ES-I3 (cell line): Measurements from ENCODE around the gene HIPK1.

ENCODE experiments used
- H3K36me3 ChIP-seq: 2 replicates; pipeline ENCODE4 v1.6.1; 2013; ENCODE audit warnings: mild to moderate bottlenecking, low read length, control low read depth, moderate library complexity; ENCODE audit not compliant: insufficient read depth
- H3K4me1 ChIP-seq: 2 replicates; pipeline ENCODE4 v1.6.1; 2013; ENCODE audit warnings: mild to moderate bottlenecking, control low read depth, low read length; ENCODE audit not compliant: insufficient read depth
- H3K9ac ChIP-seq: 2 replicates; pipeline ENCODE4 v1.6.1; 2013; ENCODE audit warnings: low read depth, mild to moderate bottlenecking, low read length, moderate library complexity
- H3K9me3 ChIP-seq: 2 replicates; pipeline ENCODE4 v1.6.1; 2013; ENCODE audit warnings: mild to moderate bottlenecking, low read length, moderate library complexity; ENCODE audit not compliant: control insufficient read depth, insufficient read depth

HIPK1 gene

DNA sequence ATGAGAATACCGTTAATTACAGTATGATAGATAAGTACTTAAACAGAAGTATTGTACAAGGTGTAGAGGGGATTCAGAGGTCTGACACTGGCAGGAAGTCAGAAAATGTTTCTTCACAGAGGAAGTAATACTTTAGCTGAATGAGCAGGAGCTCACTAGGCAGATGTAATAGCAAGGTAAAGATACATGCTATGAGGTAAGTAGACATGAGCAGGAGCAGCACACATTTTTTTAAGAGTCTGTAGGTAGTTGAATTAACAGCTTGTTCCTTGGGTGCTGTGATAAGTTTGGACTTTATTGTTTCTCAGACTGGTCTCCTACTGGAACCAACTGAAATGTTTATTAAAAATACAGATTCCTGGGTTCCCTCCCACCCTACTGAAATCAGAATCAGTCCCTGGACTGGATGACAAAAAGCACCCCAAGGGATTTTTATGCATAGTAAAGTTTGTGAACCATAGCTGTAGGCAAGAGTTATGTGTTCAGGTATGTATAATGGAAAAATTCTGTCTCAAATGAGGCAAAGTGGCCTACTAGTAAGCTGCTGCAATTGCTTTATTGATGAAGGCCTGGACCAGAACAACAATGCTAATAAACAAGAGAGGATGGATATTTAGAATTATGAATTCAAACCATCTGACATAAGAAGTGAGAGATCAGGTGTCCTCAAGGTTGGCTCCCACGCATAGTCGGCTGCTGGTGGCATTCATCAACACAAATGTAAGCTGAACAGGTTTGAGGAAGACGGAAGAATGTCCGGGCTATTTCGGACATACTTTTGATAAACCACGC is 25.4 kb upstream of the HIPK1 start:
- Histone ChIP-seq H3K36me3 (peaks cover 14% of the 10 kb centered on the region), H3K9ac (peak overlapping the region; percentile 84; the same call in 1 of the 2 replicates), H3K4me1 (peaks cover 3% of the 10 kb centered on the region), H3K9me3 (no peaks in the 10 kb centered on the region)

DNA sequence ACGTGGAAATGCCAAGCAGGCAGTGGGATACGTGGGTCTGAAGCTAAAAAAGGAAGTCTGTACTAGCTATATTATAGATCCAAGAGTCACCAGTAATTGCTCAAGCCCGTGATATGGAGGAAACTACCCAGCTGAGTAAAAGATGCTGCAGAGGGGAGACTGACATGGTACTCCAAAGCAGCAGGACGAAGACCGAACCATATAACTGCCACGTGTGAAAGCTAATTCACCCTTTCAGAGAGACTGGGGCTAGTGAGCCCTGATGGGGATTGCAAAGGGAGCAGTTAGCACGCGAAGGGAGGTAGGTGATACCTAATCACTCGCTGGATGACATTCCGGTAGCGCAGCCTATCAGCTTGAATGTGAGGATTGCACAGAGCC is 24.8 kb upstream of the HIPK1 start:
- Histone ChIP-seq H3K4me1 (peaks cover 3% of the 10 kb centered on the region), H3K9ac (peak overlapping the region; percentile 84), H3K9me3 (no peaks in the 10 kb centered on the region), H3K36me3 (peaks cover 14% of the 10 kb centered on the region)

DNA sequence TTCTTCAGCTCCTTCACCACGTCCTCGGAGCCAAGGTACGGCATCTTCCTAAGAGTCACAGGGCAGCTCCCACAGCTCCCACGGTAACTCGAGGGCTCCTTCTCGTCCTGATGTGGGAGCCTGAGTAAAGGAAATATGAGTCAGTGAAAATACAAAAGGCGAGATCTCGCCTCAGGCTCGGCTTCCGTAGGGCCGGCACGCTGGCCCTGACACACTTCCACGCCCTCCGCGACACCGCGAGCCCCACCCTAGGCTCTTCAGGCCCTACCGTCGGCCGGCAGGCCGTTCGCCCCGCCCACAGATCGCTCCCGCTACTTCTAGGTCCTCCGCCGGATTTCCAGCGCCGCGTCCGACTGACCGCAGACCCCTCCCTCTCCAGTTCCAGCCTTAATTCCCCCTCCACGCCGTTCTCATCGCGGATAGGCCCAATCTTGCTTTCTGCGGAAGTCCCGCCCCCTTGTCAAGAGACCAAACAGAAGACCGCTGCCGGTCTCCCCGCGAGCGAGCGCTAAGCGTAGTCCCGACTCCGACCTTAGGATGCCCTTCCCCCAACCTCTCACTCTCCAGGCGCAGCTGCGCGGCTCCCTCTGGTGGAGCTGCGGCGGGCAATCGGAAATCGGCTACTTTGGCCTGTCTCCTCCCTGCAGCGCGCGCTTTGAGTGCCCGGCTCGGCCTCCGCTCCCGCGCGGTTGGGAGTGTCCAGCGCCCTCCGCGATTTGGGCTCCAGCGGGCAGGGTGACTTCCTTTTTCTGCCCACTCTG is 24.3 kb upstream of the HIPK1 start, which contains the start of the genes AP4B1 and DCLRE1B:
Gene AP4B1, minus strand, starts transcription at position 126 of the 761 bp plus-strand sequence. Its CDS starts 82 bp downstream, at position 44.
Gene DCLRE1B, plus strand, starts transcription at position 653 of the 761 bp plus-strand sequence. CDS start 261 bp downstream, outside the sequence.
- Histone ChIP-seq H3K9me3 (no peaks in the 10 kb centered on the region), H3K4me1 (peaks cover 3% of the 10 kb centered on the region), H3K9ac (peak within 1 kb of the TSS; percentile 94), H3K36me3 (peaks cover 10% of the 10 kb centered on the region; the same call in 1 of the 2 replicates)

DNA sequence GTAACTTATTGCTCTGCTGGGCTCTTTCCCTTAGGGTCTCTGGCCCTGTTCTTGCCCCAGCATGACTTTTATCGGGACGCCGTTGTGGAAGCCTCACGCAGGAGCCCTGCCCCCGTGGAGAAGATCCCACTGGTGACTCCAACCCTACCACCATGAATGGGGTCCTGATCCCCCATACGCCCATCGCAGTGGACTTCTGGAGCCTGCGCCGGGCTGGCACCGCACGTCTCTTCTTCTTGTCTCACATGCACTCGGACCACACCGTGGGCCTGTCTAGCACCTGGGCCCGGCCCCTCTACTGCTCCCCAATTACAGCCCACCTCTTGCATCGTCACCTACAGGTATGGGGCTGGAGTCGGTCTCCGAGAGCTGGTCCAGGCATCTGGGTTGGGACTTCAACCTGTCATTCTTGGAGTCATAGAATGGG is 23.7 kb upstream of the HIPK1 start:
- H3K9me3 ChIP-seq = no peaks in the 10 kb centered on the region
- H3K36me3 ChIP-seq = peaks cover 5% of the 10 kb centered on the region; the same call in 1 of the 2 replicates
- H3K9ac ChIP-seq = peak overlapping the region; percentile 94
- H3K4me1 ChIP-seq = peaks cover 3% of the 10 kb centered on the region

DNA sequence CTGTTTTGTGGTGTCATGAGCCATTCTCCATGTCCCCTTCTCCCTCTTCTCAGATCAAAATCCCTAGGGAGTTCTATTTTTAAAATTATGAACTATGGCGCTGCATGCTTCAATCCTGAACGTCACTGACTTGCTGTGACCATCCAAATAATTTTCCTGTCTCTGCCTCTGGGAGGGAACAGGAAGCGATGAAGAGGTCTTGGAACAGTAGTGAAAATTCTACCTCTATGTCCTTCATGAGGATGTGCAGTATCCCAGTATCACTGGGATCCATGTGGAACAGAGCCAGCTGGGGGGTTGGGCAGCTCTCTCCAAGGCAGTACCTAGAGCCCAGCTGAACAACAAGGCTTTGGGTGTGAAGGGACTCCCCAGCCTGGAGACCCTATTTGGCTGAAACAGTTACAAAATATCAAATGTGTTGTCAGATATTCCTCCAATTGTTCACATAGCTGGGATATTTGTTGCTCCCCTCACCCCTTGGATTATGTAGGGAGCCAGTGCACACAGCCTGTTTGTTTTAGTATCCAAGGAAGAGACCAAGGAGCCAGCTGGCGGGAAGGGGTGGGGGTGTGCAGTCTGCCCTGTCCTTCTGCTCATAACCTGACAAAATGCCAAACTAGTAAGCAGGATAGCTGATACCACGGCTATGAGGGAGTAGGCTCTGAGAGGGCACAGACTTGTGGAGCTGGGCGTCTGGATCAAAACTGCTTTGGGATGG is 16.4 kb upstream of the HIPK1 start:
- H3K9me3 ChIP-seq = no peaks in the 10 kb centered on the region
- H3K36me3 ChIP-seq = peaks cover 12% of the 10 kb centered on the region
- no peaks in the 10 kb centered on the region for H3K4me1 ChIP-seq
- no peak overlapping the region for H3K9ac ChIP-seq

DNA sequence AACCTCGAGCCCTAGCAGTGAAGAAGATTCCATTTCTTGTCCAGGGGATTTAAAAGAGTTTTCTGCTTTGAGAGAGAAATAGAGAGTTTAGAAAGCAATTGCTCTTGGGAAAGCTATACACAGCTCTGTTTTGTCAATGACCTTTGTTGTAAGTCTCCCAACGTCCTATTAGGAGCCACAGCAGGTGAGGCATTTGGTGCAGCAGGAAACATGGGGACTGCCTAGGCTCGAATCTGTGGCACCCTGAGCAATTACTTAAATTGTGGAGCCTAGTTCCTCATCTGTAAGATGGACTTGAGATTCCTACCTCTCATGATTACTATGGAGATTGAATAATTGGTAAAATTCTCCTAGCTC is 15.8 kb upstream of the HIPK1 start:
- Histone ChIP-seq H3K9ac (no peak overlapping the region), H3K36me3 (peaks cover 7% of the 10 kb centered on the region), H3K4me1 (no peaks in the 10 kb centered on the region), H3K9me3 (no peaks in the 10 kb centered on the region)

DNA sequence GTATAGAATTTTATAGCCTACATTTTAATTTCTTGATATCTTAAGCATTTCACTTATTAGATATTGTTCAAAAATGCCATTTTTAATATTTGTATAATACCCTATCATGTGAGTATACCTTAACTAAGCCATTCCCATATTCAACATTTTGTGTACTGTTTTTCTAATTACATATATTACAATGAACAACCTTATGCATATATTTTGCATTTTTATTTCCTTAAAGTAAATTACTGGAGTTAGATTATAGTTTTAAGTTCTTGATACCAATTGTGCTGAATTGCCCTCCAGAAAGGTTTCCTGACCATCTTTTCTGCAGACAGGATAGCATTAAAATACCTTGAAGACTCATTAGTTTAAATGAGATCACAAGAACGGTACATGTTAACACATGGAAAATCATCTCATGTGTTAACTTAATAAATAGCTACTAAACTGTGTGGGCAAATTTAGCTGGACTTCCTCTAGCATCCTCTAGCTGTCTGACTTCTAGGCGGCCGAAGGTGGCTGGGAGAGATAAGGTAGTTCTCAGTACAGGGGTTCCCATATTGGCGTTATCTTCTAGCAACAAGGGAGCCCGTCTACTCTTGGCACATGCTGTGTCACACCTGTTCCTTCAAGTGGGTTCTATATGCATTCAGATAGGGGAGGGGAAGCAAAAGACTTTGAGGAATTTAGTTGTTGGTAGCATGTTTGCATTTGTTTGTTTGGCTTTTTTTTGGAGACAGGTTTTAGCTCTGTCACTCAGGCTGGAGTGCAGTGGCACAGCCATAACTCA is 15.0 kb upstream of the HIPK1 start:
- no peaks in the 10 kb centered on the region for H3K4me1 ChIP-seq
- H3K9ac ChIP-seq = no peak overlapping the region
- H3K9me3 ChIP-seq = no peaks in the 10 kb centered on the region
- peaks cover 6% of the 10 kb centered on the region for H3K36me3 ChIP-seq

DNA sequence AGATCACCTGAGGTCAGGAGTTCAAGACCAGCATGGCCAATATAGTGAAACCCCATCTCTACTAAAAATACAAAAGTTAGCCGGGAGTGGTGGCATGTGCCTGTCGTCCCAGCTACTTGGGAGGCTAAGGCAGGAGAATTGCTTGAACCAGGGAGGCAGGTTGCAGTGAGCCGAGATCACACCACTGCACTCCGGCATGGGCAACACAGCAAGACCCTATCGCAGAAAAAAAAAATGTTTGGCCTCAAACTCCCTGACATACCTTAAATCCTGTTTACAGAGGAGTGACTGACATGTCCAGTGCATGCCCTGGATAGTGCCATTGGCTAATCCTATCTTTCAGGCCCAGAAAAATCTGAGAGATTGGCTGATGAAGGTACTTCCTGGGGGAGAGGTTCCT is 12.2 kb upstream of the HIPK1 start:
- Histone ChIP-seq H3K9ac (no peak overlapping the region), H3K4me1 (no peaks in the 10 kb centered on the region), H3K36me3 (peaks cover 3% of the 10 kb centered on the region; the same call in 1 of the 2 replicates), H3K9me3 (no peaks in the 10 kb centered on the region)

DNA sequence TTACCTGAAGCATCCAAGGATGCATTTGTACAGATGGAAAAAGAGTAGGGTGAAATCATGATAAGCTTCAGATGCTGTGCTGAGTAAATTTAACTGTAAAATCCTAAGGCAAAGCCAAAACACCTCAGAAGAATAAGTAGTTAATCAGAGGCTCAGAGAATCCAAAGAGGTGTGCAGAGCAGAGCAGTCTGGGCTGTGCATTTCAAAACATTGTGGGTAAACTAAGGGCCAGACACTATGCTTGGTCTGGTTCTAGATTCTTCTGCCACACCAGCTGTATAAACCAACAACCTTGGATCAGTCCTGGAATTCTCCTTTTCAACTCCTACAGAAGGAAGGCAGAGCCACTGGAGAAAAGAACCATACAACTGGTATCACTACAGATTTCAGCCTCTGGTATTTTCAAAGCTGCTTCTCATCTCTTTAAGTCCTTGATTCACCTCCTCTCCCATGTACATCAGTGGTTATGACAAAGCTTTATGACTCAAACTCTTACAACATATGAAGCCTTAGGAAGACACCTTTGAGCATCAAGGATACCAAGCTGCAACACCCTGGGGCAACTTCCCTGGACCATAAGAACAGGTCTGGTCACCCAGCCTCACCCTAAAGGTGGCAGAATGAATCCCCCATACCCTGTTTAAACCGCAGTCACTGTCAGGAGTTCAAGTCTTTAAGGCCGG is 11.6 kb upstream of the HIPK1 start:
- no peaks in the 10 kb centered on the region for H3K9me3 ChIP-seq
- no peaks in the 10 kb centered on the region for H3K36me3 ChIP-seq
- H3K4me1 ChIP-seq = no peaks in the 10 kb centered on the region
- no peak overlapping the region for H3K9ac ChIP-seq

DNA sequence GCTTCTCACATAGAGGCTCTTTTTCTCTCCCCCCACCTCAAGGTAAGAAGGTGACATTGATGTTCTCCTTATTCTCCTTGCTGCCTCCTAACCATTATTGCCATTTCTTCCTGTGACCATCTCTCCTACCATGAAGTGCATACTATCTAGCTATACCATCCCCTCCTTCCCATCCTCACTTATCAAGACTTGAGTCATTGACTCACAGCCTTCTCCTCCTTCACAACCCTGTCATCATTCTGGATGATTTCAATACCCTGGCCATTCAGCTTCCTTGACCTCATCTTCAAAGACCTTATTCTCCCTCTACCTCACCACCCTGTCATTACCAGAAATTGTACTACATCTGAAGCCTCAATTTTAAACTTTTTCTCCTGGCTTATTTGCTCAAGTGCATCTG is 10.9 kb upstream of the HIPK1 start:
- Histone ChIP-seq H3K36me3 (no peaks in the 10 kb centered on the region), H3K9me3 (no peaks in the 10 kb centered on the region), H3K9ac (no peak overlapping the region), H3K4me1 (no peaks in the 10 kb centered on the region)

DNA sequence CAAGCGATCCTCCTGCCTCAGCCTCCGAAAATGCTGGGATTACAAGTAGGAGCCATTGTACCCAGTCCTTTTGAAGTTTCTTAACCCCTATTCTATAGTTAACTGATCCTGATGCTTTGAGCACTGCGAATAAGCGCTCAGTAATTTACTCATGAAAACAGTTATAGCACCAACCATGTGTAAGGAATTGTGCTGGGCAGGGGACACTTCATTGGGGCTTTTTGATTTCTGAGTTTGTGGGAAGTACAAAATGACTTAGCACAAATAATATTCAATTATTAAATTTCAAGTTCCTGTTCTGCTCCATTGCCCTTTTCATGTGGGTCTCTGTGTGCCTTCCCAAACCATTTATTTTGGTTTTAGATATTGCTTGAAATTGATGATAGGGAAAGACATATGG is 6.2 kb upstream of the HIPK1 start:
- no peaks in the 10 kb centered on the region for H3K9me3 ChIP-seq
- H3K36me3 ChIP-seq = no peaks in the 10 kb centered on the region
- no peaks in the 10 kb centered on the region for H3K4me1 ChIP-seq
- no peak overlapping the region for H3K9ac ChIP-seq

DNA sequence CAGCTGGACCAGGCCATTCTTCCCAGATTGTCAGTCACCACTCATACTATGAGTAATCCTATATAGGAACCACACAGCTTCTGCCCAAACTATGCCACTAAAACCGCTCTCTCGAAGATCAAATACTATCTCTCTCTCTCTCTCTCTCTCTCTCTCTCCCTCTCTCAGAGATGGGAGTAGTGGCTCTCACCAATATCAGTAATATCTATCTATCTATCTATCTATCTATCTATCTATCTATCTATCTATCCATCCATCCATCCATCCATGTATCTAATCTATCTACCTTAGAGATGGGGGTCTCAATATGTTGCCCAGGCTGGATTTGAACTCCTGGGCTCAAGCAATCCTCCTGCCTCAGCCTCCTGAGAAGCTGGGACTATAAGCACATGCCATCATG is 4.7 kb upstream of the HIPK1 start:
- Histone ChIP-seq H3K36me3 (no peaks in the 10 kb centered on the region), H3K9me3 (no peaks in the 10 kb centered on the region), H3K9ac (no peak overlapping the region), H3K4me1 (0 out of 2 replicates have a peak, but pooled peaks cover 2% of the 10 kb centered on the region)

DNA sequence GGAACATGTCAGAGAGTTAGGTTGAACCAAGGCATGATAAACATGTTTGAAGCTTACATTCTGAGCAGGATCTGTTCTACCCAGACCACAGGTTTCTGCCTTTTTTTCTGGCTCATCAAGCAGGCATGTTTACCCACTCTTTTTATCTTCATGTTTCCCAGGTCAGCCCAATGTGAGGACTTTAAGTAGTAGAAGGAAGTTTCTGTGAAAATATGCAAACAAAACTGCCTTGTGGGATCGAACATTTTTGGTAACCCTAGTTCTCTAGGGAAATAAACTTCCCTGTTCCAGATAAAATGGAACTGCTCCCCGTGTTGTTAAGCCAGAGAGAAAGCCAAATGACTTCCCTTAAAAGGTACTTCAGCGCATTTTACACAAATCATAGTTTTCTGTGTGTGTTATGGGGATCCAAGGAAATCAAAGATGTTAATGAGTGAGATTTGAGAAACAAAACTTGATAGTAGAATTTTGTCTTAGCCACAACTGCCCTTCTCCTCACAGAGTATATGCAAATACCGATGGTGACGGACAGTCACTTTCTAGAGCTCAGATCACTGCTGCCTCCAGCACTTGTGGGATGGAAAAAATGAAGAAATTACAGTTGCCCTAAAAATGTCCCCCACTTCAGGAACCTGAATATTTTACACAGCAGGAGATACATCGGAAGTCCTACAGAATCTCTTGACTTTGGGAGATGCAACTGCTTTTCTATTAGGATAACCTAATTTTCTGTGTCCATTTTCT is 765 bp upstream of the HIPK1 start:
- H3K4me1 ChIP-seq = 0 out of 2 replicates have a peak, but pooled peaks cover 2% of the 10 kb centered on the region
- H3K9me3 ChIP-seq = no peaks in the 10 kb centered on the region
- peak overlapping the region; percentile 68; the same call in 1 of the 2 replicates for H3K9ac ChIP-seq
- no peaks in the 10 kb centered on the region for H3K36me3 ChIP-seq
